ENCODE measurements around the gene MYCBP. TPM values are rescaled to one million over a fixed set of nuclear protein-coding genes. Genes with fewer than 3 reads are reported as not detected.
"Not testable (repeated sequence)": the region's sequence is repeated elsewhere in the genome, so short reads cannot be mapped to it uniquely, and the experiment has no call there.

MYCBP gene
- total RNA-seq, 4 donors from 2014 or later = 11.8 to 25.9 (median 14.8) TPM

- H3K27me3 ChIP-seq = no peaks in the 10 kb centered on the region
- TF ChIP-seq POLR2A (IDR thresholded peaks at IDR 0.05) (no peak), CTCF (IDR thresholded peaks at IDR 0.05) (no peak)
- H3K4me3 ChIP-seq = no peak overlapping the region
- H3K9me3 ChIP-seq = no peaks in the 10 kb centered on the region
- no peak overlapping the region for H3K27ac ChIP-seq
- no peaks in the 10 kb centered on the region for H3K36me3 ChIP-seq
- no peak for DNase-seq
- H3K4me1 ChIP-seq = no peaks in the 10 kb centered on the region
These were observed 42.3 kb upstream of the MYCBP start for GRCh38 chr1:38915352-38915948.

- H3K27me3 ChIP-seq, H3K36me3 ChIP-seq, H3K27ac ChIP-seq, H3K9me3 ChIP-seq, H3K4me1 ChIP-seq, DNase-seq, H3K4me3 ChIP-seq: not testable (repeated sequence)
These were observed 41.8 kb upstream of the MYCBP start for GRCh38 chr1:38914908-38915307.

GRCh38 chr1:38908821-38909220 is 35.7 kb upstream of the MYCBP start:
- H3K9me3 ChIP-seq = peaks cover 0 to 7% (median 2%) of the 10 kb centered on the region in 4 donors

GRCh38 chr1:38905985-38906384 is 32.8 kb upstream of the MYCBP start:
- Histone ChIP-seq H3K4me3 (no peak overlapping the region), H3K27me3 (no peaks in the 10 kb centered on the region), H3K9me3 (peaks cover 0 to 7% (median 2%) of the 10 kb centered on the region in 4 donors), H3K4me1 (no peaks in the 10 kb centered on the region), H3K36me3 (no peaks in the 10 kb centered on the region), H3K27ac (no peak overlapping the region)
- TF ChIP-seq POLR2A (IDR thresholded peaks at IDR 0.05) = no peak
- DNase-seq = no peak

More at GRCh38 chr1:38908821-38909220, 35.7 kb upstream of the MYCBP start:
- Histone ChIP-seq H3K4me1 (no peaks in the 10 kb centered on the region), H3K36me3 (no peaks in the 10 kb centered on the region), H3K27ac (no peak overlapping the region), H3K27me3 (no peaks in the 10 kb centered on the region), H3K4me3 (no peak overlapping the region)
- TF ChIP-seq POLR2A (IDR thresholded peaks at IDR 0.05) = no peak
- TF ChIP-seq CTCF (IDR thresholded peaks at IDR 0.05) = no peak
- no peak for DNase-seq

- TF ChIP-seq CTCF (IDR thresholded peaks at IDR 0.05) (no peak), POLR2A (IDR thresholded peaks at IDR 0.05) (no peak)
- H3K4me3 ChIP-seq = no peak overlapping the region
- H3K4me1 ChIP-seq = no peaks in the 10 kb centered on the region
- H3K36me3 ChIP-seq = no peaks in the 10 kb centered on the region
- no peak overlapping the region for H3K27ac ChIP-seq
- H3K27me3 ChIP-seq = no peaks in the 10 kb centered on the region
- no peak for DNase-seq
- no peaks in the 10 kb centered on the region for H3K9me3 ChIP-seq
These were observed 26.4 kb upstream of the MYCBP start for GRCh38 chr1:38899560-38899959.

- no peak for DNase-seq
- H3K4me3 ChIP-seq = no peak overlapping the region
These were observed 25.6 kb upstream of the MYCBP start for GRCh38 chr1:38898653-38899230.

More at GRCh38 chr1:38898653-38899230, 25.6 kb upstream of the MYCBP start:
- H3K4me1 ChIP-seq = no peaks in the 10 kb centered on the region
- TF ChIP-seq POLR2A (IDR thresholded peaks at IDR 0.05) = no peak
- no peak for TF ChIP-seq CTCF (IDR thresholded peaks at IDR 0.05)
- H3K36me3 ChIP-seq = no peaks in the 10 kb centered on the region
- no peaks in the 10 kb centered on the region for H3K9me3 ChIP-seq
- no peaks in the 10 kb centered on the region for H3K27me3 ChIP-seq
- no peak overlapping the region for H3K27ac ChIP-seq

Measured in Peyer's patch (tissue), 4 donors.